T-helper 9 cell (primary cell): Measurements from ENCODE around the gene ABL2.
"Not testable (repeated sequence)": the region's sequence is repeated elsewhere in the genome, so short reads cannot be mapped to it uniquely, and the experiment has no call there.

Experiments
- DNase-seq: peaks from one replicate; pipeline ENCODE4 v3.0.0-alpha.2; 2020

Gene ABL2

GRCh38 chr1:179168536-179168935 lies 60.9 kb downstream of the ABL2 start:
- no peak for DNase-seq

GRCh38 chr1:179167955-179168354 lies 61.5 kb downstream of the ABL2 start:
- no peak for DNase-seq

DNA sequence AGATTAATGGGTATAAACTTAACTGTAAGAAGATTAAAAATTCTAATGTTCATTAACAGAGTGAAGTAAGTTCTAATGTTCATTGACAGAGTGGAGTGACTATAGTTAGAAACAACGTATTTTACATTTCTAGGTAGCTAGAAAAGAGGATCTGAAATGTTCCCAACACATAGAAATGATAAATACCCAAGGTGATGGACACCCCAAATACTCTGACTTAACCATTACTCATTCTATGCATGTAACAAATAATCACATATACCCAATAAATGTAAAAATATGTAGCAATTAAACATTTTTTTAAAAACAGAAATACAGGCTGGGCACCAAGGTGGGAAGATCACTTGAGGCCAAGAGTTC lies 62.1 kb downstream of the ABL2 start:
- no peak for DNase-seq

DNA sequence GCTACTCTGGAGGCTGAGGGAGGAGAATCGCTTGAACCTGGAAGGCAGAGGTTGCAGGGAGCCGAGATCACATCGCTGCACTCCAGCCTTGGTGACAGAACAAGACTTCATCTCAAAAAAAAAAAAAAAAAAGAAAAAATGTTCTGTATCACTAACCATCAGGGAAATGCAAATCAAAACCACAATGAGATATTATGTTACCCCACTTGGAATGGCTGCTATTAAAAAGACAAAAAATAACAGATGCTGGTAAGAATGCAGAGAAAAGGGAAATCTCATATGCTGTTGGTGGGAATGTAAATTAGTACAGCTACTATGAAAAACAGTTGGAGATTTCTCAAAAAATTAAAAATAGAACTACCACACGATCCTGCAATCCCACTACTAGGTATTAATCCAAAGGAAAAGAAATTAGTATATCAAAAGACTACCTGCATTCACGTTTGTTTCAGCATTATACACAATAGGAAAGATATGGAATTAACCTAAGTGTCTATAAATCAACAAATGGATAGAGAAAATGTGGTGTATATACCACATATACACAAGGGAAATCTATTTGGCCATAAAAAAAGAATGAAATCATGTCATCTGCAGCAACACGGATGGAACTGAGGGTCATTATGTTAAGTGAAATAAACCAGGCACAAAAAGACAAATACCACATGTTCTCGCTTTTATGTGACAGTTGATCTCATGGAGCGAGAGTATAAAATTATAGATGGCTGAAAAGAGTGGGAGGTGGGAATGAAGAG lies 62.6 kb downstream of the ABL2 start:
- no peak for DNase-seq

- no peak for DNase-seq
These were observed 65.0 kb downstream of the ABL2 start for GRCh38 chr1:179164494-179164893.

DNA sequence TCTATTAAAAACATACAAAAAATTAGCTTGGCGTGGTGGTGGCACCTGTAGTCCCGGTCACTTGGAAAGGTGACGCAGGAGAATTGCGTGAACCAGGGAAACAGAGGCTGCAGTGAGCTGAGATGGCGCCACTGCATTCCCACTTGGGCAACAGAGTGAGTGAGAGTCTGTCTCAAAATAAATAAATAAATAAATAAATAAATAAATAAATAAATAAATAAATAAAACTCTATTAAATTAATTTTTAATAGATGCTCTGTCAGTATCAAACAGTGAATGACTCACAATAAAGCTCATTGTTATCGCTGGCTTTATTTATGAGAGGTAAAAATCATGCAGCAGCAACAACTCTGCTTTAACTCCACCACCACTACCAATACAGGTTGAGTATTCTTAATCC lies 72.8 kb downstream of the ABL2 start:
- no peak for DNase-seq

GRCh38 chr1:179156026-179156425 lies 73.5 kb downstream of the ABL2 start:
- no peak for DNase-seq

- no peak for DNase-seq
These were observed 73.9 kb downstream of the ABL2 start for GRCh38 chr1:179155615-179156014.

- no peak for DNase-seq
These were observed 75.0 kb downstream of the ABL2 start for GRCh38 chr1:179154437-179154836.

GRCh38 chr1:179153217-179153616 lies 76.3 kb downstream of the ABL2 start:
- no peak for DNase-seq

DNA sequence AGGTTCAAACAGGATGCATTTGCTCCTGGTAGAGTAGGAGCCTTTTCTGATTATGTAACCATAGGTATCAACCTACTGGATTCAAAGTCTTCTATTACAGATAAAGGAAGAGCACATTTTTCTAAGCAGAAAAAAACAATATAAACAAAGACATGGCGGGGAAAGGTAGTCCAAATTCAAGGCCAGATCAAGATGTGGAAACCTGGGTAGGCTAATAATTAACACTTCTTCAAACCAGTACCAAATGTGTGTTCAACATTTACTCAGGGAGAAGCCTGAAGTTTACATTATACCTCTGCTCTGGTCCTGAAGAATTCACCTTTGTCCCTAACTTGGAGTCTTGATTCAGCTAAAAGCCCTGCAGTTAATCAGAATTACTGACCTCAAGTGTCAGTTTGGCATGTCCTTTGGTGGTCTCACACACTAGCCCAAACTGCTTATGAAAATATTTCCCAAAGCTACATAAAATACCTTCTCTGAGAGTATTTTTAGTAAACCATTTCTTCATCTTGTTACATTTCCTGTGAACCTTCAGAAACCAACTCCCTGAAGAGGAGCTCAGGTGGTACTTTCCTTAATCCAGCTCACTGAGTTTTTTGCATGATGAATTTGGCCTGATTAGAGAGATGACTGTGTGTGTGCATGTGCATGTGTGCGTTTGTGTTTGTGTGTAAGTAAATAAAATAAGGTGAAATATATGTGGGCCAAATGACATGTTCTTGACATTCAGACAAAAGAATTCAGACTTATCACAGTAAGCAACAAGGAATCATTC lies 77.4 kb downstream of the ABL2 start:
- DNase-seq = no peak

DNA sequence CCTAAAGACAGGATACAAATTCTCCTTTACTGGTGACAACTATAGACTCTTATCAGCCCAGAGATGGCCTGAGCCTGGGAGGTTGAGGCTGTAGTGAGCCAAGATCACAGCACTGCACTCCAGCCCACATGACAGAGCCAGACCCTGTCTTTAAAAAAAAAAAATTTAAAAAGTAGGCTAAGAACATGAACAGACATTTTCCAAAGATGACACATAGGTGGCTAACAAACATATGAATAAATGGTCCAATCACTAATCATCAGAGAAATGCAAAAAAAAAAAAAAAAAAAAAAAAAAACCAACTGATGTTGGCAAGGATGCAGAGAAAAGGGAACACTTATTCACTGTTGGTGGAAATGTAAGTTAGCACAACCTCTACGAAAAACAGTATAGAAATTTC lies 82.6 kb downstream of the ABL2 start:
- no peak for DNase-seq

DNA sequence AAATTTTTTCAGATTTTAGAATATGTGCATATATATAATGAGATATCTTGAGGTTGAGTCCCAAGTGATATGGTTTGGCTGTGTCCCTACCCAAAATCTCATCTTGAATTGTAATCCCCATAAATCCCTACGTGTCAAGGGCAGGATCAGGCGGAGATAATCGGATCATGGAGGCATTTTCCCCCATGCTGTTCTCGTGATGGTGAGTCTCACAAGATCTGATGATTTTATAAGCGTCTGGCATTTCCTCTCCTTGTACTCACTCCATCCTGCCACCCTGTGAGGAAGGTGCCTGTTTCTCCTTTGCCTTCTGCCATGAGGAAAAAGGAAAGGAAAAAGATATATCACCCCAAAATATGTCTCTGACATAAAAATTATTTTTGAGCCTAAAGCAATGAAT lies 83.0 kb downstream of the ABL2 start:
- DNase-seq = no peak

GRCh38 chr1:179145521-179145920 lies 84.0 kb downstream of the ABL2 start:
- DNase-seq = no peak

- no peak for DNase-seq
These were observed 84.9 kb downstream of the ABL2 start for GRCh38 chr1:179144626-179145025.

GRCh38 chr1:179143322-179143721 lies 86.2 kb downstream of the ABL2 start:
- no peak for DNase-seq

DNA sequence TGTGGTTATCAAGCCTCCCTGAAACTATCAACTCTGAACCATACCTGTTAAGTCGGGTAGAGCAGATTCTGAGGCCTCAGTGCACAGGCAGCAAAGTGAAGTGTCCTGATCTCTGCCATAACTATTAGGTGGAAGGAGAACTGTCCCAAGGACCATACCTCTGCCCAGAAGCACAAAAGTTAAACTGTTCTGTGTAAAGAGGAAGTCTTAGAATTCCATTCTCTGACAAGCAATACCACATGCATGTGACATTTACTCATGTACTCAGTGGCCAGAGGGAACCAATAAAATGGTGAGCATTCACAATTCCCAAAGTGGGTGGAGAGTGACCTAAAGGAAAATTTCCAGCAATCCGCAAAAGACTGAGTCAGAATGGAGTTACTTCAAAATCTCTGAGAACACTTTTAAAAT lies 86.6 kb downstream of the ABL2 start:
- DNase-seq = no peak

GRCh38 chr1:179141592-179142251 lies 87.8 kb downstream of the ABL2 start:
- DNase-seq = no peak

- DNase-seq = not testable (repeated sequence)
These were observed 90.7 kb downstream of the ABL2 start for GRCh38 chr1:179138755-179139154.

DNA sequence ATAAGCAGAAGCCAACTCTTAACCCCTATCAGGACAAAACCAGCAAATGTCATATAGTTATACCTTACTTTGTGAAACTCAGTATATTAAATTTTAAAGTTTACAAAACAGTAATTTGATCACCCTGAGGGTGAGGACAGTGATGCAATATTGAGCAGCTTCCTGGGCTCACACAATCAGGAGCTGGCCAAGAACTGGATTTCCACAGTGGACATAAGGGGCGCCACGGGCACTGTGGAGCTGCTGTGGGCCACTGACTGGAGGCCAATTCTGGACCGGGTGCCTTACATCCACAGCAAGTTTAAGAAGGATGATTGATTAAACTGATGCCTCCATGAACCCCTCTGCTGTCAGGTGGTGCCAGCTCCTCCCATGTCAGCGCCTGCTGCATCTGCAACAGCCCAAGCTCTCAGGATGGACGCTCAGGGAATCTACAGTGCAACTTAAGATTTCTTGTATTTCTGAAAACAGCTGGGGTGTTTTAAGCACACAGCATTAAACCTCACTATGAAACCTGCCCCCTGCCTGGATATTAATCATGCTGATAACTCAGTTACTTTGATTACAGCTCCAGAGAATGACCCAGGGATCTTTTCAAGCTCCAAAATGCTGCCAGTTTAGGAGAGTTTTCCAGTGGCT lies 91.7 kb downstream of the ABL2 start:
- DNase-seq = no peak

- DNase-seq = not testable (repeated sequence)
These were observed 93.8 kb downstream of the ABL2 start for GRCh38 chr1:179135707-179136106.

GRCh38 chr1:179135168-179135567 lies 94.3 kb downstream of the ABL2 start:
- not testable (repeated sequence) for DNase-seq

DNA sequence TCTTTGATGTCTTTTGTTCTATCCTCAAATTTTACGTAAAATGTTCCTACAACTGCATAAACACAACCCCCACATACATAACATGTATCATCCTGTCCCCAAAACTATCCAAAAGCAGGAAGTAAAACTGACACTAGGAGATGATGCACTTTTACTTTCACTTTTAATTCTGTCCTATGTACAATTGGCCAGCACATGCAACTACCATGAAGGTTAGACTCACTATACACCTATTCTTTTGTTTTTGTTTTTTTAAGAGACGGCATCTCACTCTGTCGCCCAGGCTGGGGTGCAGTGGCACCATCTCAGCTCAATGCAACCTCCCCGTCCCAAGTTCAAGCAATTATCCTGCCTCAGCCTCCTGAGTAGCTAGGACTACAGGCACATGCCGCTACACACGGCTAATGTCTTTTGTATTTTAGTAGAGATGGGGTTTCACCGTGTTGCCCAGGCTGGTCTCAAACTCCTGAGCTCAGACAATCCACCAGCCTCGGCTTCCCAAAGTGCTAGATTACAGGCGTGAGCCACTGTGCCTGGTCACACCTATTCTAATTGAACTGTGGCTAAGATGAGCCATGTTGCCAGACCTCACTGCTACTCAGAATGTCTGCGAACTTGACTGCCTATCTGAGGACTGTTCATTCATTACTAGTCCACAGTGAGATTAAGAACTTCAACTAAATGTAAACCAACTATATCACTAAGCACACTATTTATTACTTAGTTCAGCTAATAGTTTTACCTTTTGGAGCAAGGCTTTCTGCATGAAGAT lies 99.6 kb downstream of the ABL2 start:
- DNase-seq = no peak
